HG03039 (cell line): Measurements from ENCODE around the gene OR7C1.
"Not testable (repeated sequence)": the region's sequence is repeated elsewhere in the genome, so short reads cannot be mapped to it uniquely, and the experiment has no call there.

Experiments
- ATAC-seq: cut with Tn5 transposase; IDR thresholded peaks from one replicate; pipeline ENCODE4 v1.9.1; 2021; ENCODE audit warnings: mild to moderate bottlenecking, moderate library complexity; ENCODE audit not compliant: unreplicated experiment

OR7C1 gene

DNA sequence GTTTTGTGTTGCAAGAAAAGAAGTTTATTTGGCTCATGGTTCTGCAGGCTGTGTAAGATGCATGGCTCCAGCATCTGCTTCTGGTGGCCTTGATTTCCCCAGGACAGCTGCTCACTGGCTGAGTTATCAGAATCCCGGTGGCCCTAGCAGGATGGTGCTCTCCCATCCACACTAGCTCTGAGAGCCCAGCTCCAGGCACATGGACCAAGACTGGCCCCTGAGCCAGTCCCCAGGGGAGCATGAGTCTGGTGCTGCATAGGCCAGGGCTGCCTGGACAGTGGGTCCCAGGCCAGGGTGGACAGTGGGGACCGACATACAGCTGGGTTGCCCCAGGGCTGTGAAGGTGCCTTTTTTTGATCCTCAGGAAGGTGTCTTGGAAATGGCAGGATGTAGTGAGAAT, 67.0 kb downstream of the OR7C1 start:
- ATAC-seq, result no peak

DNA sequence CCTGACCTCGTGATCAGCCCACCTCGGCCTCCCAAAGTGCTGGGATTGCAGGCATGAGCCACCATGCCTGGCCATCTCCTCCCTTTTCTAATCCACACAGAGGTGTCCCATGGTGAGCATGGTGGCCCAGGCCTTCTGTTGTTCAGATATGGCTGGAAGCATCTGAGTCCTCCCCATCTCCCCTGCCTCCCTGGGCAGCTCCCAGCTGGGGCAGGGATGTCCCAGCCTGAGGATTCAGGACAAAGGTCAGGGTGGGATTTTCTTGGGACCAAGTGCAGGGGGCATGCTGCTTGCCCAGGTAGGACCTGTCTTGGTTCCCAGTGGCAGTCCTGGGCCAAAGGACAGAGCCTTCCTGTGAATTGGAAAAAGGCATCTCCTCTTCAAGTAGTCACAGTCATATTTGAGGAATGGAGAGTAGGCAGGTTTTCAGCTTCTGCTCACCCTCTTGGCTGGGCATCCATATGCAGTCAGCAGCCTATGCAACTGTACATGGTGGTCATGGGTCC, 67.5 kb downstream of the OR7C1 start:
- no peak for ATAC-seq

DNA sequence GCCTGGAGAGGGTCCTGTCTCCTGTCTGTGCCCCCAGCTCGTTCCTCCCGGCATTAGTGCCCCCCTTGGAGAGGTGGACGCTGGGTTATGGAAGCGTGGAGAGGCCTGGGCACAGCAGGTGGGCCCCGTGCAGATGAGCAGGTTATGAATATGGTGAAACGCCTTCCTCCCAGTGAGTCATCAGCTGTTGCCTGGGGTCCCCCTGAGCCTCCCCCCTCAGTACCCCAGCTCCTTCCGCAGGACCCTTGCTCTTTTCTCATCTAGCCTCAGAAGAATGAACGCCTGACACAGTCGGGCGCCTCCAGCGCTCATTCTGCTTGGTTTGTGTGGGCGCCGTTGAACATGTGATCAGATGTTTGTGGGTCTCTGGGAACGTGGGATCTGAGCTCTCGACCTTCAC, 69.1 kb downstream of the OR7C1 start:
- not testable (repeated sequence) for ATAC-seq

DNA sequence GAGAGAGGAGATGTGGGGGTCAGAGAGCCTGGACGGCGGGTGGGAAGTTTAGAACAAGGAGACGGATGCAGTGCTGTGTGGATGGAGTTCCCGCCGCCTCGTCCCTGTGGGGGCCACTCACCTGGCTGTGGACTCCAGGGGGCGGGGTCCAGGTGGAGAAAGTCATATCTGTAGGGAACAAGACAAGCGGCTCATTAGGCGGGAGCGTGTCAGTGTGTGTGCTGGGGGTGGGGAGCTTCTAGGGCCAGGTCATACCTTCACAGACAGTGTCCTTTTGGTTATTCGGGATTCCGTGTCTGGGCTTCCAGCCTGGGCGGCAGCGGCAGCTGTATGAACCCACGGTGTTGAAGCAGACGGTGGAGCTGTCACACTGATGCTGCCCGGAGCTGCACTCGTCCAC, 69.6 kb downstream of the OR7C1 start:
- not testable (repeated sequence) for ATAC-seq

DNA sequence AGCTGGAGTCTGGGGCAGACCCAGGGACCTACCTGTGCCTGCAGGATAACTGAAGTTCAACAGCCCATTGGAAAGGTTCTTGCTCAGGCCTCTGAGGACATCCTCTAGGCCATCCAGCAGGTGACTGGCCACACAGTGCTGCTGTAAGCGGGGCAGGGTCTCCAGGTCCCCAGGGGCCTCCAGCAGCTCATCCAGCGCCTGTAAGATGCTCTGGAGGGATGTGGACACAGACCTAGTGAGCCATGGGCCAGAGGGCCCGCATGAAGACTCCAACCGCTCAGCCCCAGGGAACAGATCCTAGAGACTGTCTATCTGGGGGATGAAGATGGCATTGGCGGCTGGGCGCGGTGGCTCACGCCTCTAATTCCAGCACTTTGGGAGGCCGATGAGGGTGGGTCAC, 70.6 kb downstream of the OR7C1 start:
- no peak for ATAC-seq

DNA sequence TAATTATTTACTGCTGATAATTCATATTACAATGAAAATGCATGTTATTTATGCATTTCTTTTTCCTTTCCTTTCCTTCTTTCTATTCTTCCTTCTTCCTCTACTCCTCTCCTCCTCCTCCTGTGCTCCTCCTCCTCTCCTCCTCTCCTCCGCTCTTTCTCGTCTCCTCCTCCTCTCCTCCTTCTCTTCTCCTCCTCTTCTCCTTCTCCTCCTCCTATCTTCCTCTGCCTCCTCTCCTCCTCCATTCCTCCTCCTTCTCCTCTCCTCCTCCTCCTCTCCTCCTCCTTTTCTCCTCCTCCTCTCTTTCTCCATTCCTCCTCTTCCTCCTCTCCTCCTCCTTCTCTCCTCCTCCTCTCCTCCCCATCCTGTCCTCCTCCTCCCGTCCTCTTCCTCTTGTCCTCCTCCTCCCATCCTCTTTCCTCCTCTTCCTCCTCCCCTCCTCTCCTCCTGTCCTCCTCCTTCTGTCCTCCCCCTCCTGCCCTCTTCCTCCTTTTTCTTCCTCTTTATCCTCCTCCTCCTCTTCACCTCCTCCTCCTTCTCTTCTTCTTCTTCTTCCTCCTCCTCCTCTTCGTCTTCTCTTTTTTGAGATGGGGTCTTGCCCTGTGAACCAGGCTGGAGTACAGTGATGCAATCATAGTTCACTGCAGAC, 71.4 kb downstream of the OR7C1 start:
- no peak for ATAC-seq

DNA sequence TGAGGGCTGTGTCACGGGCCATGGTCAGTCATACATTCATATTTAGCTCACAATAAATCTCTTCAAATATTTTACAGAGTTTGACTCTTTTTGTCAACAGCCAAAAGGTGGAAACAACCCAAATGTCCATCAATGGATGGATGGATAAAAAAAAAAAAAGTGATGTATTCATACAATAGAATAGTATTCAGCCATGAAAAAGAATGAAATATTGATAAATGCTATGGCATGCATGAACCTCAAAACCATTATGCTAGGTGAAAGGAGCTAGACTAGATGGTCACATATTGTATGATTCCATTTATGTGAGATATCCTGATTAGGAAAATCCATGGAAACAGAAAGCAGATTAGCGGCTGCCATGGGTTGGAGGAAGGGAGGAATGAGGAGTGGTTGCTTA, 72.9 kb downstream of the OR7C1 start:
- ATAC-seq, result no peak

DNA sequence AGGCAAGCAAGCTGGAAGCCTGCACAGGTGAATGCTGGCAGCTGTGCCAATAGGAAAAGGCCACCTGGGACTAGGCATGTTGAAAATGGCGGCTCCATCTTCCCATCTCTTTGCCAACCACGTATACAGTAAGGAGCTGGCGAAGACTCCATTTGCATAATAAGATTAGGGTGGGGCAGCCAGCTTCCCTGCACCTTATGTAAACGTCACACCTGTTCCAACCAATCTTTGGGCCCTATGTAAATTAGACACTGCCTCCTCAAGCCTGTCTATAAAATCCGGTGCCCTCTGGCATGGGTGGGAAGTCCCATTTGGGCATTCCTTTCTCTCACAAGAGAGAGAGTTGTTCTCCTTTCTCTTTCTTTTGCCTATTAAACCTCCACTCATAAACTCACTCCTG, 73.4 kb downstream of the OR7C1 start:
- no peak for ATAC-seq

DNA sequence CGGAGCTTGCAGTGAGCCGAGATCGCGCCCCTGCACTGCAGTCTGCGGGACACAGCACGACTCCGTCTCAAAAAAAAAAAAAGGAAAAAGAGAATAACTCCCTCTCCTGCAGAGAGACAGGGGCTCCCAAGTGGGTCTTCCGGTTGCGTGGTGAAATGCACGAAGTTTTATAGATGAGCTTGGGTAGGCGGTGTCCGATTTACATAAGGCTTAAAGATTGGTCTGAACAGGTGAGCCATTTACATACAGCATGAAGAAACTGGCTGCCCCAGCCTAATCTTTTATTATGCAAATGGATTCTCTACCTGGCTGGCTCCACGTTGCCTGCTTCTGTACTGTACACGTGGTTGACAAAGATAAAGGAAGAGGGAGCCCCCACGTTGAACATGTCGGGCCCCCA, 76.2 kb downstream of the OR7C1 start:
- no peak for ATAC-seq

DNA sequence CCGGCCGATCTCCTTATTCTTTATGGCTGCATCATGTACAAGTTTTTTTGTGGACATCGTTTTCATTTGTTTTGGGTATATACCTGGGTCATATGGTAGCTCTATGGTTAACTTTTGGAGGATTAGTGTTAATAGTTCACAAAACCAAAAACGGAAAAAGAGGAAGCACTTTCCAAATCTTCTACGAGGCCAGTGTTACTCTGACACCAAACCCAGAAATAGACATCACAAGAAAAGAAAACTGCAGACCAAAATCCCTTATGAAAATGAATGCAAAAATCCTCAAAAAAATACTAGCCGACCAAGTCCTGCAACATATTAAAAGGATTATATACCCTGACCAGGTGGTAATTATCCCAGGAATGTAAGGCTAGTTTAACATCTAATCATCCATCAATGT, 86.4 kb downstream of the OR7C1 start:
- no peak for ATAC-seq
